HL-60/S4 treated with phorbol 12-myristate 13-acetate at 8.2 ng/mL for 4 days and 3 days (cell line): ENCODE results near the gene NEK9.

Experiments used
- in situ Hi-C: fragments of 300-500 bp; cut with MboI; formaldehyde crosslinking; loops from 2 replicates; pipeline ENCODE4 v1.15.0; 2022; ENCODE audit warnings: low sequenced_read_pairs

The NEK9 gene

DNA sequence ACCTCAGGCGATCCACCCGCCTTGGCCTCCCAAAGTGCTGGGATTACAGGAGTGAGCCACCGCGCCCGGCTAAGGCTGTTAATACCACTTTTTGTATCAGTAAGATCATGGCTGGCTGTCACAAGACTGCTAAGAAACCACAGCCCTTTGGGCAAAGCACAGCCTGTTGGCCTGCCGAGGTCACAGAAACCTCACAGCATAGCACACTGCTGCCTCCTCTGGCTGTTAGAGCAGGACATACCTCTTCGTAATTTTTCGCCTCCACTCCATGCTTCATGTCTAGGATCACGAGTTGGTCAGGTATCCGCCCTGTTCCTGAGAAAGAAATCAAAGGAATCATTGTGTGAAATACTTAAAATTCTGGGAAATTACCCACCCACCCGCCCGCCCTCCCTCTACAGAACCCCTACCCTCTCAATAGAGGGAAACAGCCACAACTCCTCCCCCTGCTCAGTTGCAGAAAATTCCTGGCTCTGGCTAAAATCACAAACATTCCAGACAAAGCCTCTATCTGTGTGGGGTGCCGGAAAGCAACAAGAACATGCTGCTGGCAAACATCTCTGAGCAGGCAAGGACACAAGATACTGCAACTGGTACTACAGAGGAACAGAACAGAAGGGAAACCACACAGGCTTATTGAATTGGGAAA is 20.7 kb upstream of the NEK9 start:
- in situ Hi-C loops: loop anchor here (25.0 kb wide), 1 partner anchor 140 kb away; the partner anchor contains the start of gene FOS

DNA sequence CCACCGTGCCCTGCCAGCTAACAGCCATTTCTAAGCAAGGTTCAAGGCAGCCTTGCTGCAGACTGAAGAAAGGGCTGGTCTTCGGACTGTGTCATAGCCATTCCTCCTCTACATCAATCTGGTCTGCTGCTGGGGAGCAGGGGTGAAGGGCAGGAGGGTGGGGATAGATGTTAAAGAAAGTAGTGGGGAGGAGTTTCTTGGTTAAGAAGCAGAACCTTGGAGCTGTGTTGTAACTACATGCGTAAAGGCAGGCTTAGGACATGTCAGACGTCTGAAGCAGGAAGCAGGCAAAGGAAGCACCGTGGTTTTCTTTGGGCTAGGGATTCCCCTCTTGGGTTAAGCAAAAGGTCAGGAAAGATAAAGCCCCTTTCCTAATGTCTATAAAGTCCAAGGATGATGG is 18.1 kb upstream of the NEK9 start:
- in situ Hi-C loops: loop anchor here (25.0 kb wide), 1 partner anchor 142 kb away; the partner anchor contains the start of gene FOS

- in situ Hi-C loops: loop anchor here (25.0 kb wide), 1 partner anchor 143 kb away; the partner anchor contains the start of gene FOS
Measured at GRCh38 chr14:75143761-75144527, 17.1 kb upstream of the NEK9 start.

GRCh38 chr14:75142494-75142893 is 15.6 kb upstream of the NEK9 start:
- in situ Hi-C loops: loop anchor here (25.0 kb wide), 1 partner anchor 145 kb away; the partner anchor contains the start of gene FOS

DNA sequence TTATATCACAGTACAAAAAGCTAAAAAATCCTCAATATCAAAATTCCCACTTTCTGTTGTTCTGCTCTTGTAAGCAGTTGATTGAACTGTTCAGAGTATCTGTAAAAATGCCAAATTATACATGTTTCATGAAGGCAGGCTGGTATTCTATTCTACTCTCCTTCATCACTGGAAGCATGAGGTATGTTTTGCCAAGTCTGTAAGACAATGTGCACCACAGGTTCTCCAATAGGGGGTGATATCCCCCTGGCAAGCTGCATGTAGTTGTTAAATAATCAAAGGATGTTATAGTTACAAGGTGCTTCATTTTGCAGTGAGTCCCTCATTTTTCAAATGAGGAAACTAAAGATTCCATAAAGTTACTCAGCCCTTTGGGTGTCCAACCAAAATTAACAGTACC is 15.1 kb upstream of the NEK9 start:
- in situ Hi-C loops: loop anchor here (25.0 kb wide), 1 partner anchor 145 kb away; the partner anchor contains the start of gene FOS

DNA sequence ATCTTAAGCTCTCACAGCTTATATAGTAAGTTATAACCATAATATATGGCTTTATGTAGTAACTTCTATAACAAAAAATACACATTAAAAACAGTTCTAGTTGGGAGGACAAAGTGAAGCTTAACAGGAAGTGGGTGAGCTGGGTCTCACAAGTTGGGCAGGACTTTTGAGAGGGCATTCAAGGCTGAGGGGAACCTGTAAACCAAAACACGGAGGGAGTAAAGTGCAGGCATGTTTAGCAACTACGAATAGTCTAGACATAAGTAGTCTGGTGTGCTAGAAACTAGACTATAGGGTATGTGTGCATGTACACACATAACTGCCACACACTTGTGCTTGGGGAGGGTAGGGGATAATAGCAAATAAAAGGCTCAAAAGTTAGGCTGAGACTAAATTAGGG is 14.2 kb upstream of the NEK9 start:
- in situ Hi-C loops: loop anchor here (25.0 kb wide), 1 partner anchor 146 kb away; the partner anchor contains the start of gene FOS

DNA sequence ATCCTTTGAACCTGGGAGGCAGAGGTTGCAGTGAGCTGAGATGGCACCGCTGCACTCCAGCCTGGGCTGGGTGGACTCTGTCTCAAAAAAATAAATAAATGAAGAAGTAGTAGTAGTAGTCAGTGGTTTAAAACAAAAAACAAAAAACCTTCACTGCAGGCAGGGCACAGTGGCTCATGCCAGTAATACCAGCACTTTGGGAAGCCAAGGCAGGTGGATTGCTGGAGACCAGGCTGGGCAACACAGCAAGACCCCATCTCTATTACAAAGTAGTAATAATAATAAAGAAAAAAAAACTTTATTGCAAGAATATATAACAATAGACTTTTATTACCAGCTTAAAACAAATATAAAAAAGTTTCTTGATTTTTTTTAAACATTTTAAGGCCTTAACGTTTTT is 13.8 kb upstream of the NEK9 start:
- in situ Hi-C loops: loop anchor here (25.0 kb wide), 1 partner anchor 147 kb away; the partner anchor contains the start of gene FOS

- in situ Hi-C loops: loop anchor here (25.0 kb wide), 1 partner anchor 148 kb away; the partner anchor contains the start of gene FOS
Measured at GRCh38 chr14:75139185-75139584, 12.3 kb upstream of the NEK9 start.

- in situ Hi-C loops: loop anchor here (25.0 kb wide), 1 partner anchor 149 kb away; the partner anchor contains the start of gene FOS
Measured at GRCh38 chr14:75138492-75138891, 11.6 kb upstream of the NEK9 start.

GRCh38 chr14:75134644-75135043 is 7.8 kb upstream of the NEK9 start:
- in situ Hi-C loops: loop anchor here (25.0 kb wide), 1 partner anchor 153 kb away; the partner anchor contains the start of gene FOS

- in situ Hi-C loops: loop anchor here (25.0 kb wide), 1 partner anchor 154 kb away; the partner anchor contains the start of gene FOS
Measured at GRCh38 chr14:75133597-75133996, 6.7 kb upstream of the NEK9 start.

- in situ Hi-C loops: loop anchor here (25.0 kb wide), 1 partner anchor 155 kb away; the partner anchor contains the start of gene FOS
Measured at GRCh38 chr14:75132382-75133086, 5.7 kb upstream of the NEK9 start.

DNA sequence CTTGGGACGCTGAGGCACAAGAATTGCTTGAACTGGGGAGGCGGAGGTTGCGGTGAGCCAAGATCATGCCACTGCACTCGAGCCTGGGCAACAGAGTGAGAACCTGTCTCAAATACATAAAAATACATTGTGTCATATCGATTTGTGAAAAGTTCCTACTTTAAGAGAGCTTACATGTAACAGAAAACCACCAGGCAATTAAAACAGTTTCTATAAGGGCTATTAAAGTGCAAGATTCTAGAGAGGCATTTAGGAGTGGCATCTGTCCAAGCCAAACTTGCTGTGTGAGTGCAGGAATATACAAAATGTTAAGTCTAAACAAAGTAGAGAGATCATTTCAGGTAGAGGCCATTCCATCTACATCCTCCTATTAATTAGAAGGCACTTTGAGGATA is 1.7 kb upstream of the NEK9 start:
- in situ Hi-C loops: loop anchor here (25.0 kb wide), 1 partner anchor 159 kb away; the partner anchor contains the start of gene FOS

DNA sequence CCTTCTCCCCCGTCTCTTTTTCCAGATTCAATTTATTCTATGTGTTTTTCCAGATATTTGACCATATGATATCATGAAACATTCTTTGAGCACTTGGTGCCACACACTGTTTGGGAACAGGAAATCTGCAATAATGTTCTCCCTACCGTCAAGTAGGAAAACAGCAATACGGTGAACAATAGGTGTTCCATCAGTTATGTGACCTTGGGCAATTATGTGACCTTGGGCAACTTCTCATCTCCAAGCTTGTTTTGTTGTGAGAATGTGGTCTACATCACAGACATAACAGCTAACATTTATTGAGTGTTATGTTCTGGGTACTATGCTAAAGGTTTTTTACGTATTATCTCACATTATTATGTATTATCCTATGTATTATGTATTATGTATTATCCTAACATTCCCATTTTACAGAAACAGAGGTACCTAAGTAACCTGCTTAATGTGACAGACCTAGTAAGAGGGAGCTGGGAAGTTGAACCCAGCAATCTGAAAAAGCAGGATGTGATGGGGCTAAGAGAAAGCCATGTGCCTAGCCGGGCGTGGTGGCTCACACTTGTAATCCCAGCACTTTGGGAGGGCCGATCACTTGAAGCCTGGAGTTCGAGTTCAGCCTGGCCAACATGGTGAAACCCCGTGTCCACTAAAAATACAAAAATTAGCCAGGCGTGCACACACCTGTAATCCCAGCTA is 1.2 kb upstream of the NEK9 start:
- in situ Hi-C loops: loop anchor here (25.0 kb wide), 1 partner anchor 159 kb away; the partner anchor contains the start of gene FOS

- in situ Hi-C loops: loop anchor here (25.0 kb wide), 1 partner anchor 160 kb away; the partner anchor contains the start of gene FOS
Measured at GRCh38 chr14:75127474-75127820, 599 bp upstream of the NEK9 start.

- in situ Hi-C loops: loop anchor here (25.0 kb wide), 1 partner anchor 161 kb away; the partner anchor contains the start of gene FOS
Measured at GRCh38 chr14:75126121-75126544, 715 bp downstream of the NEK9 start.

DNA sequence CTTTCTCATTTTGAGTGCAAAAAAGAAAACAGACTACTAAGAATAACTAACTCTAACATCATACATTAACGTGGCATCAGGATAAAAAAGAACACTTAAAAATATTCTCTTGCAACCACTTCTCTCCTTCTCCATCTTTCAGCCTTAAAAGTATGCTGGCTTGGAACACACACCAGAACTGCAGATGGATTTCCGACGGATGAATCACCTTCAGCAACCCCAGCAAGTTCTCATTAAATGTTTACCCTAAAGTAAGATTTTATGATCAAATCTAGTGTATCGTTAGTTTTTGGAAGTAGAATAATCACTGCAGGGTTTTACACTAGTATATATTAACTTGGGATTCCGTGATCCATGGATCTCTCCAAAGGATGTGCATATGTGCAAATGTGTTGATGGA is 1.2 kb downstream of the NEK9 start:
- in situ Hi-C loops: loop anchor here (25.0 kb wide), 1 partner anchor 162 kb away; the partner anchor contains the start of gene FOS

GRCh38 chr14:75123991-75124390 is 2.9 kb downstream of the NEK9 start:
- in situ Hi-C loops: no loop called here

DNA sequence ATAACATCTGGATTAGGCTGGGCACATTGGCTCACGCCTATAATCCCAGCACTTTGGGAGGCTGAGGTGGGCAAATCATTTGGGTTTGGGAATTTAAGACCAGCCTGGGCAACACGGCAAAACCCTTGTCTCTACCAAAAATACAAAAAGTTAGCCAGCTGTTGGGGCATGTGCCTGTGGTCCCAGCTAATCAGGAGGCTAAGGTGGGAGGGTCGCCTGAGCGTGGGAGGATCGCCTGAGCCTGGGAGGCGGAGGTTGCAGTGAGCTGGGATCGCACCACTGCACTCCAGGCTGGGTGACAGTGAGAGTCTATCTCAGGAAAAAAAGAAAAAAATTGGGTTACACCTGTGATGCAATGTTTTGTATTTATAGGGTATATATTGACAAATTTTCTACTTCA is 5.3 kb downstream of the NEK9 start:
- in situ Hi-C loops: no loop called here
